NCI-H226 (cell line): ENCODE data around the gene PPIL1.

Source experiments
- DNase-seq: peaks from one replicate; pipeline ENCODE4 v3.0.0-alpha.2; 2015

PPIL1 gene

DNA sequence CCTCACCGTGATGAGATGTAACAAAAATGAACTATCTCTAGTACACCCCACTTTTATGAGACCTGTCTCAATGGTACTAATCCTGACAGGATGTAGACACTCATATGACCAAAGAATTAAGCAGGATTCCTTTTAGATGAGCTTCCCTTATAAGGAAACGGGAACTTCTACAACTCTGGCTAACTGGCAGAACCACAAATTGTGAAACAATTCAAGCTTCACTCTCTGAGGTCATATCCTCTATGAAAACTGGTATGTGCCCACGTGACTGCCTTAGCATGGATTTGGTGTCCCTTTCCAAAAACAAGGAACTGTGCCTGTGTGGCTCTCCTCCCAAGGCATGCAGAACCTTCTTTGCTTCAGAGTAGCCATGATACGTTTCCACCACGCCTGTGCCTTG, 21.3 kb downstream of the PPIL1 start:
- peak; percentile 92 for DNase-seq

DNA sequence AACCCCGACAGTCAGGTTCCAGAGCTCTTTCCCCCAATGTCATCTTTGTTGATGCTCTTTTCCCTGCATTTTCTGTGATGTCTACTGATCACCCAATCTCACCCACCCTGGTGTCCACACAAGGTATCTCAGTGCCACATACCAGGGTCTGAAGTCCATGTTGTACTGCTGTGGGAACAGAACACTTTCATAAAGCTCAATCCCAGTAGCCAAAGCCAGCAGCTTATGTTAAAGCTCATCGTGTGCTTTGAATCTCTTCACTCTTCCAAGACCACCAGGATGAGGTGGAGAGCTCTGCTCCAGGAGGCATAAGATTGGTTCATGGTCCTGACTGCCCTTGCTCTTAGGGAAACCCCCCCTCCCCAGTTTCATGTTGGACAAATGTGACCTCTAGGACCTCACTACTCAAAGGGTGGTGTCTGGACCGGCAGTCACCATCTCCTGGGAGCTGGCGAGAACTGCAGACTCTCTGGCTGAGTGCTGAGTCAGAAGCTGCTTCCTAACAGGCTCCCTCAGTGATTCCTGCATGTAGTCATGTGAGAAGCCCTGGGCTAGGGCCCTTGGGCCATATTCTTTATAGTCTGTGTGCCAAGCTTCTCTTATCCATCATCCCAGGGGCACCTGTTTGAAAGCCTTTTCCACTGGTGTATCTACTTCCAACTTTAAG, 22.0 kb downstream of the PPIL1 start:
- DNase-seq, result peak; percentile 85

DNA sequence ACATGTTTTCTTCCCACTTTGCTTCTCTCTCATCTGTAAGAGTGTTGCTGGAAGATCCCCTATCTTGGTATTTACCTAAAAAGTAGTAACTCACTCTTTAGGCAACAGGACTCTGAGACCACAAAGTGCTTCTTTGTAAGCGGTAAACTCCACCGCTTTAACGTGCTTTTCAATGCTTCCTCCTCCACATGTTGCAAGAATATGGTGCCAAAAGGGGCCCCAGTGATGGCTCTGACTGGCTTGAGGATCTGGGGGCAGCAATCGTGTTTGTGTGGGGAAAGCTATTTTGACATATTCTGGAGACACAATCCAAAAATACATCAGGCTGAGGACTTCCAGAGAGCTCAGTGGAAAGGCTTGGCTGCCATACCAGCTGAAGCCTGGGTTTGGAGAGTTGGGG, 23.0 kb downstream of the PPIL1 start:
- DNase-seq, result no peak

DNA sequence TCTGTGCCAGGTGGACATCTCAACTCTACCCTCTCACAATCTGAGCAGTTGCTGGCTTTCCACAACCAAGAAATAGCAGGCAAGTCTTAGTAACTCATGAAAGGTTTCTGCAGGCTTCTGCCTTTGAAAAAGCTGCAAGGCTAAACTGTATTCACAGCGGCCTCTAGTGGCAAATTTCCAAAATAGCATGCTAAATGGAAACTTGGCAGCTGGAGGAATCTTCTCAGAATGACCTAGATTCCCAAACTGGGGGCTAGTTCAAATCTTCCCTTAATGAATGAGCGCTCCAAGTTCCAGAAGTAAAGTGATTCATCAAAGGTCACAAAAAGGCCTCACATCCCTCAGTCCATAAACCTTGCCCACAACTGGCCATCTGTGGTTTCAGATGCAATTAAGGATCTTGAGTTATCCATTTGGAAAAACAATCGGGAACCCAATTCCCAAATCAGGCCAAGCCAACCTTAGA, 23.4 kb downstream of the PPIL1 start:
- DNase-seq, result peak; percentile 52

DNA sequence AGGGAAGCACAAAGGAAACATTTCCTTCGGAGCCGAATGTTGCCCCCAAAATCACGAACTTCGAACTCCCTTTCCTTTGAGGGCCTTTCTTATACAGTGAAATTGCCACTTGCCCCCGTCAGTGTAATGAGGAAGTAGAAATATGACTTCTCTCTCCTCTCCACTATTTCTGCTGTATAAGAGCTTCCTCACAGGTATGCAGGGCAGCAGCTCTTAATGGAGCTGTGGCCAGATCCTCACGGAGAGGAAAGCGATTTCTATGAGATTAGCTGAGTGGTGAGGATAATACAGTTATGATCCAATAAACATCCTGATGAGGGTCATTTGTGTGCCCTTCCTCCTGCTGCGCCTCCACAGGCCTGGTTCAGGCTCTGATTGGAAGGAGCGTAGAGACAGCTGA, 24.6 kb downstream of the PPIL1 start:
- DNase-seq, result no peak

DNA sequence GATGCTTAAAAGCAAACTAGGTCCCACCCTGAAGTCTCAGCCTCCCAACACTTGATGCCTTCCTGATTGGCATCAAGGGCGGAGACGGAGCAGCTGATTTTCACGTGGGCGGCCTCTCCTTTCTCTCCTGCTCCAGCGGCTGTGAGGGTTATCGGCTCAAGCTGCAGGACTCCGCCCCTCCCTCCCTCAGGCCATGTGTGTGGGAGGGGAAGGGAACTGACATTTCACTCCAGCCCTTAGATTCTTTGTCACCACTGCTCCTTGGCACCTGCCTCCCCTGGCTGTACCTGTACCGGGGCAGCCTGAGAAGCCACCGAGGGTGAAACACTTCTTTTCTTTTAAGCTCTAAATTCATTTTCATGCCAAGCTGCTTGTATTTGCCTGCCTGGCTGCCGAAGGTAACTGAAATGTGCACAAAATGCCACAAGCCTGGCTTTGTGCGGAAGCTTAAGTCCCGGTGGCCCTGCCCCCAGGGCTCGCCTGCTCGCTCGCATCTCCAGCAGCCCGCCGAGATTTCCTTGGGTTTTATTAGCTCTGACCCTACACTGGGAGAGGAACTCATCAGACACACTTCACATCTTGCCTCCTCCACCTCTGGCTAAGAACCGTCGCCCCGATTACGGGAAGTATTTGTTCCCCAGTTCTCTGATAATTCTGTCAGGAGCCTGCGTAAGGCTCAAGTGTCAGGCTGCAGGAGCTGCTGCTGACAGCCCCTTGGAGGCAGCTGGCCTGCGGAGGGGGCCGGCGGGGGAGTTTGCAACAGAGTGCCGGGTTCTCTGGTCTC, 25.8 kb downstream of the PPIL1 start:
- DNase-seq, result no peak

DNA sequence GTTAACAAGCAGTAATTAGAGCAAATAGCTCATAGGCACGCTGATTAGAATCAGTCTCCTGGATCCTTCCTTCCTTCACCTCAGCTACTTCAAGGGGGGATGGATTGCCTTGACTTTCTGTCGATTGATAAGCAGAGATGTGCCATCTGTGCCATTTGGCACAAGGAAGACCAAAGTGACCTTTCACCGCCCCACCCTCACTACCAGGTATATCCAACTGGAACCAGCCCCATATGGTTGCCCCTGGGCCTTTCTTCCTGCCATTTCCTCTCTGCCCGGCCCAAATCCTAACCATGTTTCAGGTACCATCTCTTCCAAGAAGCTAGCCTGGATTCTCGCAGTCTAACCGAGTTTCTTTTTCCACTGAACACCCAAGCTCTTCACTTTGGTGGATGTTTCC, 26.6 kb downstream of the PPIL1 start:
- no peak for DNase-seq

DNA sequence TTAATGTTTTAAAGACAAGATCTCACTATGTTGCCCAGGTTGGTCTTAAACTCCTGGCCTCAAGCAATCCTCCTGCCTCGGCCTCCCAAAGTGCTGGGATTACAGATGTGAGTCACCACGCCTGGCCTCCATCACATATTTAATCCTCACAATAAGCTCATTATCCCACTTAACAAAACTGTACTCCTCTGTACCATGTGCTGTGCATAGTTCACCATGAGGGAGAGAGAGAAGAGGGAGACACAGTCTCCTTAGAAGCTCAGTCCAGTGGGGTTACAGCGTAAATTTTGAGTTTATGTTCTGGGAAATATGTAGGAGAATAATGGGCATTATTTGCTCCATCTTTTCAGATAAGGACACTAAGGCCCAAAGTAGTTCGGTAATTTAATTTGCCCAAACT, 27.5 kb downstream of the PPIL1 start:
- DNase-seq, result no peak

DNA sequence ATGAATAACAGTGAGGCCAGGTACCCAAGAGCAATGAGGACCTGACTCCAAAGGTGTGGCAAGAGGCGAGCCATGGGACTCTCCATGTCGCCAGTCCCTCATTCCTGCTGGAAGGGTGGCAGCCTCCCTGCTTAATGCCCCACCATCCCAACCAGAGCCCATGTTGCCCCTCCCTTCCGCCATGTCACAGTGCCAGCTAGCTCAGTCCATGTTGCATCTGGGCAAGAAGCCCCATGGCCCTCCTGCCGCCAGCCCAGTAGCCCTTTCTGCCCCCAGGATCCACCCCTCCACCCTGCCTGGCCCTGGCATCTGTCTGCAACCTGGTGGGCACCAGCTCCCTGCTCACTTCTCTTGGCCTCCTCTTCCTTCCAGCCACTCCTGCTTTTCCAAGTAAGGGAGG, 29.4 kb downstream of the PPIL1 start:
- DNase-seq, result no peak

DNA sequence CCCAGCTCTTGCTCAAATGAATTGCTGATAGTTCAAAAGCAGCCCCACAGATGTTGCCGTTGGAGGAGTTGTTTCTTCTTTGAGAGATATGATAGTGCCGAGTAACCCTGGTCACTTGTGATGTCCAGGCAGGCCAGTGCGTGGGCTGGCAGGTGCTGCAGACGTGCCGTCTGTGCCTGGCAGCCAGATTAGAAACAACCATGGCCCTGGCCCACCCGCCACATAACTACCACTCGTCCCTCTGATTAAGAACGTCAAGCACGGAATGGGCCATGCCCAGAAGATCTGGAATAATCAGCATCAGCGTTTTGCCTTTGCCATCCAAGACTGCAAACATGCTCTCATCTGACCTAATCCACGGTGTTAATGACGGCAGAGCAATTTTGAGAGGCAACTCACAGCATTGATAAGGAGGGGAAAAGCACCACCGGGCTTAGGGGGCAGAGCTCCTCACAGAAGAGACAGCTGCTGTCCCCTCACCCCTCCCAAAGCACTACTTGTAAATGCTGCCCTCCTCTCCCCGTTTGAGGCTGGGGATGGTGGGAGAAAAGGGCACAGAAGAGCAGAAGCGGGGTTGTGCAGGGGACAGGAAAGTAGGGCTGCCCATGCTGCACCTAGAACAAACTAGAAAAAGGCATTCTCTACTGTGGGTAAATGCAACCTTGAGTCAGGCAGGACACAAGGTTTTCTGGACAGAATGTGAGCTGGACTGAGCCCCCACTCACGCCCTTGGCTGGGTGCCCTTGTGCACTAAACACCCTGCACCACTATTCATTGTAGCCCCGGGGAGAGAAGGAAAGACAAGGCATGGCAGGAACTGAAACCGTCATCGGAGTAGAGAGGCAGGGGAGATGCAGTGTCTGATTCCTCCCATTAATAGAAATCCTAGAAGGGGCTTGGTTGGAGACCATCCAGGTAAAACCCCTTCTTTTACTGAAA, 30.1 kb downstream of the PPIL1 start:
- DNase-seq, result no peak

DNA sequence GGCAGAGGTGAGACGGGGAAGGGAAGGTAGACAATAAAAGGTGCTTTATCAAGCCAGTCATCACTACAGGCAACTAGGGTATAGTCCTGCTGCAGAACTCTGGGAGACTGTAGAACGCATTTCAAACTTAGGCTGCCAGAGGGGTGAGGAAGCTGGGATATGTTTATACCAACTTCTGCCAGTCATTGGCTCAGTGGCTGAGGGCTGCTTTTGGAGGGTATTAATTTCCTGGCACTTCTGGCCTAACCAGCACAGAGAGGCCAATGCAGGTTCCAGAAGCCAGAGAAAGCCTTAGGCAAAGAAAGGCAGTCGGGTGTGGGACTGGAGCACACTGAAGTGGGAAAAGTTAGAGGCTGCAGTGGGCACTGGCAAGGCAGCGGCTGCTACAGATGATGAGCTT, 31.4 kb downstream of the PPIL1 start:
- DNase-seq, result no peak

DNA sequence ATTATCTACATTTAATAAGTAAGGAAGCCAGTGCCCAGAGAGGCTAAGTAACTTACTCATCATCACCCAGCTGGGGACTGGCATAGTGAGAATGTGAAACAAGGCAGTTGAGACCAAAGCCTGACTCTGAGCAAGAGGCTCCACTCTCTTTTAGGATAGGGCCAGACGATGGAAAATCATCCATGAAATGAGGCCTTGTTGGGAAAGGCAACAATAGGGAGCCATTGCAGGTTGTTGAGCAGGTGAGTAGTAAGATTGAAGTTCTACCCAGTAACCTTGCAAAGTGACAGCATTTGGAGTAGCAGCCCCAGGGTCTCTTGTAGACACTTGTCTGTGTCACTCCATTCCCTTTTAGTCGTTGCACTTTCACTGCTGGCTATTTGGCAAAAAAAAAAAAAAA, 32.8 kb downstream of the PPIL1 start:
- no peak for DNase-seq

DNA sequence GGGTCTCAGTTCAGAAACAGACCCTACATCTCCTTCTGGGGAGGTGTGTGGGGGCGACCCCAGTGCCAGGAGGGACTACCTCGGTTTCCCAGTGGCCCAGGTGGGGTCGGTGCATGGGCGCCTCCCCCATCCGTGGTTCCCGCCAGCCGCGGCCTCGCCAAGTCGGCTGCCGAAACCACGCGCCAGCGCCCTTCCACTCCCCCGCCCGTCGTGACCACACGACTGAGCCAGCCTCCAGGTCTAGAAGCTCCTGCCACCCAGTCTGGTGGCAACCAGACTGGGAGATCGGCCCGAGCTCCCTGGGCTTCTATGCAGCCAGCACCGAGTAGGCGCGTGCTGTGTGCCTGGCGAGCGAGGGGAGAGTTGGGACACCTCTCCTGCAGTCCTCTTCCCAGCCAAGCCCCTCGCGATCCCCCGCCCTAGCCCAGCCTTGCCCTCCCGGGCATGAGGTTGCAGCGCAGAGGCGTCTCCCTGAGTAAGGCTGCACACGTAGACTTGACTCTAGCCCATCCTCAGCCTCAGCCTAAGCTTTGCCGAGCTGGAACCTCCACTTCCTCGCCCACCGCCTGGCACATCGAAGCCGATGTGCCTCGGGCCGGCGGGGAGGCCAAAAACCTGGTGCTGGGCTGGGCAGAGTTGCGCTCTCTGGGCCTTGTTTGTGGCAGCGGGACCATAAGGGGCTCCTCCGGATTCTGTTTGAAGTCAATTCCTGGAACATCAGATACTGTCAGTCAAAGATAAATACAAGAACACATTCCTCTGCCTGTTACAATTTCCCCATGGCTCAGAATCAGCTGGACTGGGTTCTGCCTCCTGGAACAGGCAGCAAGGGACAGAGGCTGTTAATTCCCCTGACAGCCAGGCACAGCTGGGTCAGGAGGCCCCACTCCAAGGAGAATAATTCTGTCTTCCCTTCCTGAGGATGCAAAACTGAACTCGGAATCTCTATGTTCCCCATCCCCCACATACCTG, 33.9 kb downstream of the PPIL1 start:
- no peak for DNase-seq

DNA sequence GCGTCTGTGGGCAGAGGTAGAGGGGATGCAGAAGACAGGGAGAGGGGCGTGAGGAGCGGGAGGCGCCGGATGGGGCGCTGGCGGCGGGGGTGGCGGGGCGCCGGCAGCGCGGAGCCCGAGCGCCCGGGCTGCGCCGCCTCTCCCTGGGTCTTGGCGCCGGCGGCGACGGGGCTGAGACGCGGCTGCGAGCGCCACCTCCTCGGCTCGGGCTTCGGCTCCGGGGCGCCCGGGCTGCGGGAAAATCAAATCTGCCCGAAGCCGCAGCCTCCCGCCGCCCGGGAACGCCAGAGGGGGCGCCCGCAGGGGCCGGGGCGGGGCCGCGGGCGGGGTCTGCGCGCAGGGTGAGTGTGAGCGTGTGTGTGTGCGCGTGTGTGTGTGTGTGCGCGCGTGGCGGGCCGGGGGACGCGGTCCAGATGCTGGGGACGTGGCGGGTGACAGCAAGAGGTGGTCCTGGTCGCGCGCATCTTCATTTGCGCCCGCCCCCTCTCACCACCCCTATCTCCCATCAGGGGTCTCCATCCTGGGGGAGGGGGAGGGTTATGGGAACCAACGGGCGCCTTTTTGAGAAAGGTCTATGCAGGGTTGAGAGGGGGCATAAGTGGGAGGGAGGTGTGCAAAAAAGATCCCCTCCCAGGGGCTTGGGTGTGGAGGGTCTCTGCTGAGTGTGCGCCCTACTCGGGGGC, 34.7 kb downstream of the PPIL1 start:
- DNase-seq, result no peak

DNA sequence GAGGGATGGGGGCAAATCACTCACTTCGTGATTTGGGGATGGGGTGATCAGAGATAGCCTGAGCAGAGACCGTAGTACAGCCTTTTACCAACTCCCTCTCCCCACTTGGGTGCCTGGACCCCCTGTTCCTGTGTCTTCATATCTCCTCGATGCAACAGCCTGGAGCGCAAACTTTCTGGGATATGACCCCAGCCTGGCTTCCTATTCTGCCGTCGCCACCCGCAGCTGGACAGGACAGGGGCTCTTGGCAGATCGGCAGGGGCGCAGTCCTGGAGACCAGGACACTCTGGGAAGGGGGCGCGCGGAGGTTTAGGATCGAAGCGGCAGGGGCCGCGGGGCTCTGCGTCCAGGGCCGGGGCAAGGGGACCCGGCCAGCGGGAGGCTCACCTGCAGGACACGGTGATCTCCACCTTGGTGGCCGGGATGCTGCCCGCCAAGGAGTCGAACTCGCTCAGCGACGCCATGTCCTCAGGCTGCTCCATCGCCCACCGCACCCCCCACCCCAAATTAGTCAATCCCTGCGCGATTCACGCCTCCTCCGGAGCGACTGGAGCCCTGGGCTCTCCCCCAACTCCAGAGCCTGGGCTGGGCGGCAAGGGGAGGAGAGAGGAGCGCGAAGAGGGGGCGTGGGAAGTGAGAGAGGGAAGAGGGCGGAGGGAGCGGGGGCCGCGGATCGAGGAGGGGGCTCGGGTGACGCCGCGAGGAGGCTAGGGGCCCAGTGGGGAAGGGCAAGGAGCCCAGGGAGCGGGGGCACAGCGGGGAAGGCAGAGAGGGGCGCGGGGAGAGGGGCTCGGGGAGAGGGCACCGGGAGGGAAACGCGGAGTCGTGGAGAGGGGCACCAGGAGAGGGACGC, 35.5 kb downstream of the PPIL1 start, which contains the start of gene CPNE5:
CPNE5 (minus strand) TSS at position 549 of the 853 bp plus-strand sequence; CDS start at position 482, 67 bp downstream.
- DNase-seq, result no peak

DNA sequence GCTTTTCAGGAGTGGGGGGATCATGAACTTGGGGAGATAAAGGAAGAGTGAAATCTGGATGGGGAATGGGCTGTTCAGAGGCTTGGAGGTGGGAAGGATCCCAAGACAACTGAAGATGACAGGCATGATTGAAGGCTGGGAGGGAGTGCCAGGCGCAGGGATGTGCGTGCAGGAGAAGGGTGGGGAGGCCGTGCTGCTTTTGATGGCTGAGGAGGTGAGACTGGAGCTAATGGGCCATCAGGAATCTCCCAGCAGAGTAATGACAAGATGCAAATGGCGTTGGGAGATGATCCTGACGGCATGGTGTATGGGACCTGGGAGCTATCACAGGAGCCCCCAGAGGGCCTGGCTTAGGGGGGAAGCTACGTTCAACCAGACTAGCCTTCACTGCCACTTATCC, 36.9 kb downstream of the PPIL1 start:
- no peak for DNase-seq

DNA sequence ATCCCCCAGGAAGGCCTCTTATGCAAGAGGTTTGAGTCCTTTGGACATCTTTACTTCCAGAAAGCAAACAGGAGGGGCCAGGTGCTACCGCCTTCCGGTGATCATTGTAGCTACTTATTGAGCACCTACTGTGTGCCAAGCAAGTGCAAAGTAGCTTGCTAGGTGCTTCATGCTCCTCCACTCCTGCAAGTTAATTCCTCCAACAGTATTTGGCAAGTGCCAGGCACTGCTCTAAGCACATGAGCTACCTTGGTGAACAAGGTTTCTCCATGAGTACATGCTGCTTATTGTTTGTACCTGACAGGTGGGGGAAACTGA, 37.6 kb downstream of the PPIL1 start:
- DNase-seq, result no peak

DNA sequence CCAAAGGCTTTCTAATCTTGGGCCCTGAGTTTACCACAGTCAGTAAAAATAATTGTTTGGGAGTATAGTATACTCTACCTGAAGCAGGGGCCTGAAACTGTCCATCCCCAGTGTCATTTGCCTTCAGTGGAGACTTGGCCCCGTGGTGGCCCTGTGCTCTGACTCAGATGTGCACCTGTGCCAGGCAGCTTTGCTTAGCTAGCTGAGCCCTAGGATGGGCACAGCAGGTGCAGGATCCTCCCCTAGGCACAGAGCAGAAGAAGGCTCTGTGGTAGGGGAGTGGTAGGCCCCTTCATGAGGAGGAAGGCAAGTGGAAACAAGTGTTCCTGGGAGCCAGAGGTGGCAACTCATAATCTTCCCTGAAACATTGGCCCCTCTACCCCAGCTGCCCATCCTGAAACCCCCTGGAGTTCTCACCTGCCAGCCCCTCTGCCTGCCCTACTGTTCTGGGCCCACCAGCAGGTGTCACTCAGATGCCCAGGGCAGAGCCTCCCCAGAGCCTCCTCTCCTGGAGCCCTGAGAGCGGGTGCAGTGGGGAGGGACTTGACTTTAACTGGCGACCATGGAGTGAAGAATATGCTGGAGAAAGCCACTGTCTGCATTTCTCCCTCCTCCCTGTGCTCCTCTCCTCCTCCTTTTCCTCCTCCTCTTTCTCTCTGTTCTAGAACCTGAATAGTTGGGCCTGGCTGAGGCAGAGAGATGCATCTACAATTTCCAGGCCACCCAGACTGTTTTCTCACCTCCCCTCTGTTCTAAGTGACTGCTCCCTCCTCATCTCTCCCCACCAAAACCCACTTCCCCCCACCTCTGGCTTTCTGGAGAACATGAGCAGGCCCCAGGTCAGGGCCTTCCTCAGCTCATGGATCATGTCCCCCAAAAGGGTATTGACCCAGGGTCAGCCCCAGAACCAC, 38.2 kb downstream of the PPIL1 start:
- DNase-seq, result no peak

DNA sequence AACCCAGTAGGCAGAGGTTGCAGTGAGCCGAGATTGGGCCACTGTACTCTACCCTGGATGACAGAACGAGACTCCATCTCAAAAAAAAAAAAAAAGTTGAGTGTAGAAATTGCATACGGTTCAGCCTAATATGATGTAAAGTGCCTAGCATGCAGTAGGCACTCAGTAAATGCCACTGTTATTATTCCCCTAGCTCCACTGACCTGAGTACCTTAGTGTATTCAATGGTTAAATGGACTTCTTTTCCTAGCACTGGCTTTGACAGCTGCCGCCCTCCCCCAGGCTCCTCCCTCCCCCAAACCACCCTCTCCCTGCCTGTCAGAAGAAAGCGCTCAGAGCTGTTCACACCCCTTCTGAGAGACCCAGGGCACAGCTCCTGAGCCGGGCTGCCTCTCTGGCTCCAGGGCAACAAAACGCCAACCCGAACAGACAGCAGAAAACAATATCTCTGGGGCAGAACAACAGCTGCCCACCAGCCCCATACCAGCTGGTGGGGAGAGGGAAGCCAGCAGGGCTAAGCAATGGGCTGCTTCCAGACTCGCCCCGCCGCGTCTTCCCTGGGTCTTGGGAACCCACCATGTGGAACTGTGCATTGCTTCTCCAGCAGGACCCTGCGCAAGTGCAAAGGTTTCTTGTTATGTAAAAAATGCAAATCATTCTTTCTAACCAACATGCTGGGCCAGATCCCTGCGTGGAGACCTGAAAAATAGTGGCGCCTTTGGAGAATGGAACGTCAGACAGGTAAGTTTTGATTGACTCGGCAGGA, 39.8 kb downstream of the PPIL1 start:
- no peak for DNase-seq
